Neural cell (in vitro differentiated cells): ENCODE results near the gene LHFPL6.

Experiments
- EP300 ChIP-seq: fragments of 450-650 bp; conservative IDR thresholded peaks from 2 replicates; pipeline ENCODE4 v1.6.1; 2014; ENCODE audit warnings: antibody characterized with exemption, mild to moderate bottlenecking, moderate library complexity; ENCODE audit not compliant: poor library complexity, severe bottlenecking
- EZH2 ChIP-seq: fragments of 200-600, 300-800 bp; shearing (Covaris generic), sonication (generic); IDR thresholded peaks from 2 replicates; pipeline ENCODE4 v1.6.1; 2014; ENCODE audit warnings: antibody characterized with exemption, low read length, borderline replicate concordance, mild to moderate bottlenecking; ENCODE audit not compliant: insufficient read depth, poor library complexity, severe bottlenecking
- MXI1 ChIP-seq: fragments of 450-650 bp; conservative IDR thresholded peaks from 2 replicates; pipeline ENCODE4 v1.6.1; 2014; ENCODE audit warnings: antibody characterized with exemption, mild to moderate bottlenecking; ENCODE audit not compliant: poor library complexity, severe bottlenecking
- POLR2AphosphoS5 ChIP-seq: IDR thresholded peaks from 2 replicates; pipeline ENCODE4 v1.6.1; 2012
- RAD21 ChIP-seq: fragments of 450-650 bp; conservative IDR thresholded peaks from 2 replicates; pipeline ENCODE4 v1.6.1; 2014; ENCODE audit warnings: antibody characterized with exemption, mild to moderate bottlenecking, moderate library complexity
- SMC3 ChIP-seq: fragments of 450-650 bp; conservative IDR thresholded peaks from 2 replicates; pipeline ENCODE4 v1.6.1; 2014; ENCODE audit warnings: antibody characterized with exemption, mild to moderate bottlenecking, moderate library complexity; ENCODE audit not compliant: poor library complexity
- TAF1 ChIP-seq: IDR thresholded peaks from 2 replicates; pipeline ENCODE4 v1.6.1; 2012; ENCODE audit warnings: low read depth
- TF ChIP-seq, protein P1 (sequence below): fragments of 450-650 bp; IDR thresholded peaks from 2 replicates; pipeline ENCODE4 v1.5.1; 2014; ENCODE audit warnings: antibody characterized with exemption, mild to moderate bottlenecking, moderate library complexity; ENCODE audit not compliant: poor library complexity, severe bottlenecking
- TF ChIP-seq, protein P2 (sequence below): IDR thresholded peaks from 2 replicates; pipeline ENCODE4 v1.6.1; 2012; ENCODE audit warnings: borderline replicate concordance

GRCh38 chr13:39612023-39612637 lies 9.1 kb upstream of the LHFPL6 start:
- TF ChIP-seq, protein P1, sequence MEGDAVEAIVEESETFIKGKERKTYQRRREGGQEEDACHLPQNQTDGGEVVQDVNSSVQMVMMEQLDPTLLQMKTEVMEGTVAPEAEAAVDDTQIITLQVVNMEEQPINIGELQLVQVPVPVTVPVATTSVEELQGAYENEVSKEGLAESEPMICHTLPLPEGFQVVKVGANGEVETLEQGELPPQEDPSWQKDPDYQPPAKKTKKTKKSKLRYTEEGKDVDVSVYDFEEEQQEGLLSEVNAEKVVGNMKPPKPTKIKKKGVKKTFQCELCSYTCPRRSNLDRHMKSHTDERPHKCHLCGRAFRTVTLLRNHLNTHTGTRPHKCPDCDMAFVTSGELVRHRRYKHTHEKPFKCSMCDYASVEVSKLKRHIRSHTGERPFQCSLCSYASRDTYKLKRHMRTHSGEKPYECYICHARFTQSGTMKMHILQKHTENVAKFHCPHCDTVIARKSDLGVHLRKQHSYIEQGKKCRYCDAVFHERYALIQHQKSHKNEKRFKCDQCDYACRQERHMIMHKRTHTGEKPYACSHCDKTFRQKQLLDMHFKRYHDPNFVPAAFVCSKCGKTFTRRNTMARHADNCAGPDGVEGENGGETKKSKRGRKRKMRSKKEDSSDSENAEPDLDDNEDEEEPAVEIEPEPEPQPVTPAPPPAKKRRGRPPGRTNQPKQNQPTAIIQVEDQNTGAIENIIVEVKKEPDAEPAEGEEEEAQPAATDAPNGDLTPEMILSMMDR = peak; percentile 91
- TF ChIP-seq EZH2 (no peak), RAD21 (peak; percentile 92), POLR2AphosphoS5 (no peak), EP300 (no peak), TAF1 (no peak), MXI1 (no peak), SMC3 (peak; percentile 97)
- TF ChIP-seq, protein P2, sequence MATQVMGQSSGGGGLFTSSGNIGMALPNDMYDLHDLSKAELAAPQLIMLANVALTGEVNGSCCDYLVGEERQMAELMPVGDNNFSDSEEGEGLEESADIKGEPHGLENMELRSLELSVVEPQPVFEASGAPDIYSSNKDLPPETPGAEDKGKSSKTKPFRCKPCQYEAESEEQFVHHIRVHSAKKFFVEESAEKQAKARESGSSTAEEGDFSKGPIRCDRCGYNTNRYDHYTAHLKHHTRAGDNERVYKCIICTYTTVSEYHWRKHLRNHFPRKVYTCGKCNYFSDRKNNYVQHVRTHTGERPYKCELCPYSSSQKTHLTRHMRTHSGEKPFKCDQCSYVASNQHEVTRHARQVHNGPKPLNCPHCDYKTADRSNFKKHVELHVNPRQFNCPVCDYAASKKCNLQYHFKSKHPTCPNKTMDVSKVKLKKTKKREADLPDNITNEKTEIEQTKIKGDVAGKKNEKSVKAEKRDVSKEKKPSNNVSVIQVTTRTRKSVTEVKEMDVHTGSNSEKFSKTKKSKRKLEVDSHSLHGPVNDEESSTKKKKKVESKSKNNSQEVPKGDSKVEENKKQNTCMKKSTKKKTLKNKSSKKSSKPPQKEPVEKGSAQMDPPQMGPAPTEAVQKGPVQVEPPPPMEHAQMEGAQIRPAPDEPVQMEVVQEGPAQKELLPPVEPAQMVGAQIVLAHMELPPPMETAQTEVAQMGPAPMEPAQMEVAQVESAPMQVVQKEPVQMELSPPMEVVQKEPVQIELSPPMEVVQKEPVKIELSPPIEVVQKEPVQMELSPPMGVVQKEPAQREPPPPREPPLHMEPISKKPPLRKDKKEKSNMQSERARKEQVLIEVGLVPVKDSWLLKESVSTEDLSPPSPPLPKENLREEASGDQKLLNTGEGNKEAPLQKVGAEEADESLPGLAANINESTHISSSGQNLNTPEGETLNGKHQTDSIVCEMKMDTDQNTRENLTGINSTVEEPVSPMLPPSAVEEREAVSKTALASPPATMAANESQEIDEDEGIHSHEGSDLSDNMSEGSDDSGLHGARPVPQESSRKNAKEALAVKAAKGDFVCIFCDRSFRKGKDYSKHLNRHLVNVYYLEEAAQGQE = no peak
